ENCODE data around the gene TMEM50A. TPM values are rescaled to one million over a fixed set of nuclear protein-coding genes. Genes with fewer than 3 reads are reported as not detected.
"Not testable (repeated sequence)": the region's sequence is repeated elsewhere in the genome, so short reads cannot be mapped to it uniquely, and the experiment has no call there.

The TMEM50A gene
- total and polyA plus RNA-seq, 9 of the 15 experiments (the other 6 are each of a cell fraction or from before 2014, with no cell fraction given) = 43.7 to 195 (median 137) TPM

- H3K9me3 ChIP-seq (replicated peaks; ENCODE audit: control insufficient read depth, insufficient read depth, low read depth, low read length); POLR2A ChIA-PET; H3K27ac ChIP-seq (ENCODE audit: extremely low read depth, low read depth, low read length); DNase-seq (ENCODE audit: extremely low read depth in 1 of 4, low spot score in 3 of 4); H3K9me1 ChIP-seq (ENCODE audit: control insufficient read depth, insufficient read depth, low read length); in situ Hi-C loops (cut with MboI); BruUV-seq (replicated peaks); H3K27me3 ChIP-seq (ENCODE audit: control insufficient read depth in 2 of 2, insufficient read depth in 2 of 2, low read length in 2 of 2); H2AFZ ChIP-seq (ENCODE audit: low read depth, low read length); H4K20me1 ChIP-seq (replicated peaks; ENCODE audit: control insufficient read depth, insufficient read depth, low read length); H3K4me2 ChIP-seq (ENCODE audit: insufficient read depth, low read length); H3K4me3 ChIP-seq; H3K36me3 ChIP-seq (ENCODE audit: control insufficient read depth, insufficient read depth, low read length); H3K79me2 ChIP-seq (ENCODE audit: control insufficient read depth, insufficient read depth, low read length); H3K4me1 ChIP-seq (replicated peaks in 1 of 2; ENCODE audit: control insufficient read depth in 2 of 2, insufficient read depth in 2 of 2, low read length in 2 of 2); H3K9ac ChIP-seq (ENCODE audit: insufficient read depth in 1 of 2, low read depth in 2 of 2, low read length in 2 of 2); TF ChIP-seq REST (CRISPR knock-in tag; IDR thresholded peaks at IDR 0.05; ENCODE audit: low read depth): not testable (repeated sequence)
- FAIRE-seq = peak; percentile 78
- intact Hi-C loops (cut with micrococcal nuclease) = loop anchor here (10.0 kb wide), 1 partner anchor 153 kb away; the partner anchor contains the start of gene RSRP1
- CTCF ChIA-PET (ENCODE audit: low intra/inter-chr PET ratio) = interaction anchor here (0.6 kb wide), 1 partner anchor 363 kb away, joined by 5 read pairs; no protein-coding TSS in a partner anchor
- ATAC-seq = peak; percentile 88
- WGBS (ENCODE audit: insufficient coverage, low coverage, missing lambda C conversion rate) = 64% methylated on average over 2 of the region's 10 CpGs
- TF ChIP-seq CTBP1 (IDR thresholded peaks at IDR 0.05; ENCODE audit: borderline replicate concordance) (peak; percentile 35; the same call in 1 of the 2 replicates), REST (IDR thresholded peaks at IDR 0.05; ENCODE audit: borderline replicate concordance) (peak; percentile 34; the same call in 1 of the 2 replicates), RAD21 (CRISPR knock-in tag; conservative IDR thresholded peaks at IDR 0.05 in 1 of 2, IDR thresholded peaks at IDR 0.05 in 1 of 2) (peak in 1 of 2 experiments; percentile 22; a peak in 1 of 4 replicates)
Observed at GRCh38 chr1:25397549-25397948, 59.4 kb downstream of the TMEM50A start.

- H4K20me1 ChIP-seq (replicated peaks; ENCODE audit: control insufficient read depth, insufficient read depth, low read length); H3K79me2 ChIP-seq (ENCODE audit: control insufficient read depth, insufficient read depth, low read length); H3K27ac ChIP-seq (ENCODE audit: extremely low read depth, low read depth, low read length); BruUV-seq (replicated peaks); POLR2A ChIA-PET; H2AFZ ChIP-seq (ENCODE audit: low read depth, low read length); H3K9me1 ChIP-seq (ENCODE audit: control insufficient read depth, insufficient read depth, low read length); H3K27me3 ChIP-seq (ENCODE audit: control insufficient read depth in 2 of 2, insufficient read depth in 2 of 2, low read length in 2 of 2); in situ Hi-C loops (cut with MboI); H3K4me3 ChIP-seq; FAIRE-seq; H3K9me3 ChIP-seq (replicated peaks; ENCODE audit: control insufficient read depth, insufficient read depth, low read depth, low read length); CTCF ChIA-PET (ENCODE audit: low intra/inter-chr PET ratio); ATAC-seq; DNase-seq (ENCODE audit: extremely low read depth in 1 of 4, low spot score in 3 of 4); H3K4me2 ChIP-seq (ENCODE audit: insufficient read depth, low read length); H3K36me3 ChIP-seq (ENCODE audit: control insufficient read depth, insufficient read depth, low read length); H3K4me1 ChIP-seq (replicated peaks in 1 of 2; ENCODE audit: control insufficient read depth in 2 of 2, insufficient read depth in 2 of 2, low read length in 2 of 2); H3K9ac ChIP-seq (ENCODE audit: insufficient read depth in 1 of 2, low read depth in 2 of 2, low read length in 2 of 2): not testable (repeated sequence)
- intact Hi-C loops (cut with micrococcal nuclease) = loop anchor here (10.0 kb wide), 1 partner anchor 153 kb away; the partner anchor contains the start of gene RSRP1
- no CpG with 5 or more reads among the region's 2 CpGs for WGBS (ENCODE audit: insufficient coverage, low coverage, missing lambda C conversion rate)
Observed at GRCh38 chr1:25398079-25398478, 59.9 kb downstream of the TMEM50A start.
